Measurements from ENCODE around the gene PPP2R5A.
A peak's percentile ranks its signal among the peaks of the same experiment; 100 is the strongest.
"Not testable (repeated sequence)": the region's sequence is repeated elsewhere in the genome, so short reads cannot be mapped to it uniquely, and the experiment has no call there.

The PPP2R5A gene

DNA sequence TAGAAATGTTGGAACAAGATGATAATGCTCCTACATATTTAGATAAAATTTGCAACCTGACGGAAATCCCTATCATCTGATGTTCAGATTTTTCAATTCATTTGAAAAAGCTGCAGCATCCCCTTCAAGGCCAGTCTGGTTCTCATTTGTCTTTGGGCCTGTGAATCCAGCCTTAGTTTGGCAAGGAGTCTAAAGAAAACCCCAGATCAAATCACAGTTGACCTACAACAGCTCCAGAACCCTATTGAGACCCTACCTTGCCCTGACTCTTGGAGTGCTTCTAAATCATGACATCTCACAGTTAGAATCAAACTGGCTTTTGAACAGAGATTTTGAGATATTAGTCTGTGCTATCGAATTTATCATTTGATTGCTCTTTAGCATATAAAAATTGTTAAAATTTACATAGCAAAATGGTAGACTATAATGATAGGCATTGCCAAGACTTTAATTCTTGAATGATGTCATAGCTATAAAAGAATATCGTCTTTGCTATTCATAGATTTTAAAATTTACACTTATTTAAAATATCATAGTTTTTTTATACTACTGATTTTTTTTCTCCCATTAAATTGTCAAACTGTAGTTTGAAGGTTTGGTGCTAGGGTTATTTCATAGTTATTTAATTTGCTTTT is 2.2 kb downstream of the PPP2R5A start:
- TF ChIP-seq, protein P1, sequence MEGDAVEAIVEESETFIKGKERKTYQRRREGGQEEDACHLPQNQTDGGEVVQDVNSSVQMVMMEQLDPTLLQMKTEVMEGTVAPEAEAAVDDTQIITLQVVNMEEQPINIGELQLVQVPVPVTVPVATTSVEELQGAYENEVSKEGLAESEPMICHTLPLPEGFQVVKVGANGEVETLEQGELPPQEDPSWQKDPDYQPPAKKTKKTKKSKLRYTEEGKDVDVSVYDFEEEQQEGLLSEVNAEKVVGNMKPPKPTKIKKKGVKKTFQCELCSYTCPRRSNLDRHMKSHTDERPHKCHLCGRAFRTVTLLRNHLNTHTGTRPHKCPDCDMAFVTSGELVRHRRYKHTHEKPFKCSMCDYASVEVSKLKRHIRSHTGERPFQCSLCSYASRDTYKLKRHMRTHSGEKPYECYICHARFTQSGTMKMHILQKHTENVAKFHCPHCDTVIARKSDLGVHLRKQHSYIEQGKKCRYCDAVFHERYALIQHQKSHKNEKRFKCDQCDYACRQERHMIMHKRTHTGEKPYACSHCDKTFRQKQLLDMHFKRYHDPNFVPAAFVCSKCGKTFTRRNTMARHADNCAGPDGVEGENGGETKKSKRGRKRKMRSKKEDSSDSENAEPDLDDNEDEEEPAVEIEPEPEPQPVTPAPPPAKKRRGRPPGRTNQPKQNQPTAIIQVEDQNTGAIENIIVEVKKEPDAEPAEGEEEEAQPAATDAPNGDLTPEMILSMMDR (conservative IDR thresholded peaks at IDR 0.05; ENCODE audit: low read depth), result no peak
- CTCF ChIA-PET, result interaction anchor here (0.7 to 1.9 kb wide), 3 partner anchors 31 to 217 kb away, joined by 3 to 6 read pairs (median 4); no protein-coding TSS in a partner anchor
- no peak for DNase-seq (ENCODE audit: low spot score)
- no peak overlapping the region for H3K27ac ChIP-seq
- POLR2A ChIA-PET (ENCODE audit: low non-redundant PET), result interaction anchor here (0.7 kb wide), 1 partner anchor 90 kb away, joined by 3 read pairs; no protein-coding TSS in a partner anchor

- ChIA-PET POLR2A (ENCODE audit: low non-redundant PET) (interaction anchor here (0.7 kb wide), 1 partner anchor 90 kb away, joined by 3 read pairs; no protein-coding TSS in a partner anchor), CTCF (interaction anchor here (0.7 kb wide), 1 partner anchor 218 kb away, joined by 3 read pairs; no protein-coding TSS in a partner anchor)
- not testable (repeated sequence) for H3K27ac ChIP-seq; DNase-seq (ENCODE audit: low spot score)
Measured at GRCh38 chr1:212287995-212288394, 2.8 kb downstream of the PPP2R5A start.

GRCh38 chr1:212288615-212289014 is 3.4 kb downstream of the PPP2R5A start:
- TF ChIP-seq, protein P1 (conservative IDR thresholded peaks at IDR 0.05; ENCODE audit: low read depth), result no peak
- DNase-seq (ENCODE audit: low spot score), result no peak
- CTCF ChIA-PET, result no interaction called here
- POLR2A ChIA-PET (ENCODE audit: low non-redundant PET), result no interaction called here
- no peak overlapping the region for H3K27ac ChIP-seq

- TF ChIP-seq, protein P1 (conservative IDR thresholded peaks at IDR 0.05; ENCODE audit: low read depth), result no peak
- H3K27ac ChIP-seq, result no peak overlapping the region
- POLR2A ChIA-PET (ENCODE audit: low non-redundant PET), result no interaction called here
- CTCF ChIA-PET, result no interaction called here
- no peak for DNase-seq (ENCODE audit: low spot score)
Measured at GRCh38 chr1:212289262-212290077, 4.3 kb downstream of the PPP2R5A start.

DNA sequence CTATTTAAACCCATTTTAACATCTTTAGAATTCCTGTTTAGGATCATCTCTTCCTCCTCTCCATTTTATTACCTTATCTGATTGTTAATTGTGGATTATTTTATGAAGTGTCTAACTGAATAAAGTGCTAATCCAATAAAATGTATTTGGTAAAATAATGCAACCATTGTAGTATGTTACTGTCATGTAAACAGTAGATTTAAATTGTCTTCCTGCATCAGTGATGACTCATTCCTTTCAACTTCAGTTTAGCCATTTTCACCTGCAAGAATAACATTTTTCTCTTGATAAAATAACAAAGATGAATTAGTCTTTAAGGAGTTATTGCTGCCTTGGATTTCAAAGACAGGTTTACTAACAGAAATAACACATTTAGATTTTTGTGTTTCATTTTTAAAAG is 5.4 kb downstream of the PPP2R5A start:
- ChIA-PET CTCF (interaction anchor here (0.6 to 1.2 kb wide), 3 partner anchors 14 to 172 kb away, joined by 3 read pairs; no protein-coding TSS in a partner anchor), POLR2A (ENCODE audit: low non-redundant PET) (no interaction called here)
- H3K27ac ChIP-seq, result no peak overlapping the region; the same call in 1 of the 2 replicates
- TF ChIP-seq, protein P1 (conservative IDR thresholded peaks at IDR 0.05; ENCODE audit: low read depth), result no peak
- DNase-seq (ENCODE audit: low spot score), result no peak

DNA sequence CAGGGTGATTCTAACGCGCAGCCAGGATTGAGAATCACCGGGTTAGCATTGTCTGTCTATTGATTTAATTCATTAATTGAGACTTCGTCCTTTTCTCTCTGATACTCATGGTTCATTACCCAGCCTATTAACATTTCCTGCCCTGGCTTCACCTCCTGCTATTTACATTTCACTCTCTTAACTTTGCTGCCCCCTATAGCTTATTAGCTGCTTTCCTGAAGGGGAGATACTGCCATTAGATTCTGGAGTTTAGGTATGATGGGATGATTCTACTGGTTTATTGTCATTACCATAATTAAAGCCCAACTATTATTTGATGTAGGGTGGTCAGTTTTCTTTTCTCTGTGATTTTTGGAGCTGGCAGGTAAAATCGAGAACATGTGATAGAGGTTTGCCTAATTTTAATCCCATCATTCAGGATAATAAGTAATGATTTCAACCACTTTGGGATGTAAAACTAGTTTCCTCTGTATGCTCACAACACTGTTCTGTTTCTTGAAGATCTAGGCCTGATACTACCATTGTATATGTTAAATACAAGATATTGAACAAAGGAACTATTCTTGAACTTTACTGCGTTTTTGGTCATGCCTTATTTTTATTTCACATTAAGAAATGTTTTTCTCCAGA is 6.4 kb downstream of the PPP2R5A start:
- DNase-seq (ENCODE audit: low spot score), result peak; percentile 53
- ChIA-PET CTCF (interaction anchor here (0.5 to 1.2 kb wide), 4 partner anchors 13 to 232 kb away, joined by 3 to 4 read pairs (median 3); no protein-coding TSS in a partner anchor), POLR2A (ENCODE audit: low non-redundant PET) (no interaction called here)
- TF ChIP-seq, protein P1 (conservative IDR thresholded peaks at IDR 0.05; ENCODE audit: low read depth), result peak; percentile 60
- no peak overlapping the region for H3K27ac ChIP-seq
